ENCODE data around the gene CTIF.

CTIF gene

GRCh38 chr18:48553236-48553635 lies 14.4 kb downstream of the CTIF start:
- DNase-seq: no peak

GRCh38 chr18:48554610-48555400 lies 16.0 kb downstream of the CTIF start:
- DNase-seq: no peak

- no peak for DNase-seq
These were observed 16.7 kb downstream of the CTIF start for GRCh38 chr18:48555465-48555995.

- no peak for DNase-seq
These were observed 18.9 kb downstream of the CTIF start for GRCh38 chr18:48557640-48558174.

GRCh38 chr18:48558248-48558647 lies 19.4 kb downstream of the CTIF start:
- DNase-seq: no peak

- no peak for DNase-seq
These were observed 21.7 kb downstream of the CTIF start for GRCh38 chr18:48560491-48560890.

GRCh38 chr18:48562075-48562474 lies 23.2 kb downstream of the CTIF start:
- no peak for DNase-seq

GRCh38 chr18:48563027-48563426 lies 24.2 kb downstream of the CTIF start:
- DNase-seq: no peak

GRCh38 chr18:48564139-48564538 lies 25.3 kb downstream of the CTIF start:
- DNase-seq: no peak

GRCh38 chr18:48565105-48565504 lies 26.3 kb downstream of the CTIF start:
- no peak for DNase-seq

GRCh38 chr18:48566589-48566988 lies 27.8 kb downstream of the CTIF start:
- no peak for DNase-seq

GRCh38 chr18:48567388-48567787 lies 28.6 kb downstream of the CTIF start:
- no peak for DNase-seq

GRCh38 chr18:48569139-48569914 lies 30.5 kb downstream of the CTIF start:
- DNase-seq: no peak

- no peak for DNase-seq
These were observed 31.1 kb downstream of the CTIF start for GRCh38 chr18:48569915-48570264.

GRCh38 chr18:48570313-48570712 lies 31.5 kb downstream of the CTIF start:
- DNase-seq: no peak

GRCh38 chr18:48571639-48572384 lies 33.0 kb downstream of the CTIF start:
- no peak for DNase-seq

- no peak for DNase-seq
These were observed 33.7 kb downstream of the CTIF start for GRCh38 chr18:48572402-48573126.

GRCh38 chr18:48573632-48574283 lies 34.9 kb downstream of the CTIF start:
- DNase-seq: no peak

- no peak for DNase-seq
These were observed 36.0 kb downstream of the CTIF start for GRCh38 chr18:48574667-48575300.

- DNase-seq: no peak
These were observed 36.4 kb downstream of the CTIF start for GRCh38 chr18:48575301-48575657.

GRCh38 chr18:48575658-48576456 lies 37.0 kb downstream of the CTIF start:
- no peak for DNase-seq

All from NCI-H2029 treated with DMSO at 0.1 percent for 48 hours (cell line).